ENCODE data around the gene RTN1.

RTN1 gene

DNA sequence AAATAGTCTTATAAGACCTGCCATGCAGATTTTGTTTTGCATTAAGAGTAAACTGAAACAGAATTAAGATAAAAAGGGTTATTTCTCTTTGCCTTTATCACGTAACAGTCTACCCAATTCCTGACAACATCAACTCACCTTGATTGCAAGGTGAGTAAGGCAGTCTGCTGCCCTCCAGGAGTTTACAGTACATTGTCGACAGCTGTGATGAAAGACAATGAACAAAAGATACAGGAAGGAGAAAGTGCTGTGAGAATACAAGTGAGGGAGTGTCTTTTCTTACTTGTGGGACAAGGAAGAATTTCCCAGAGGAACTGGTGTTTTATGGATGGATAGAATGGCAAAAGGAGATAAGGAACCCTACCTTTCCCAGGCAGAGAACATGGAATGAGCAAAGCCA lies 101.0 kb downstream of the RTN1 start:
- no peak overlapping the region for H3K9ac ChIP-seq (ENCODE audit: low read depth in 1 of 2, low read length in 2 of 2)
- no peaks in the 10 kb centered on the region for H3K36me3 ChIP-seq (ENCODE audit: control insufficient read depth in 2 of 2, insufficient read depth in 2 of 2, low read length in 2 of 2)
- H3K27me3 ChIP-seq (ENCODE audit: control insufficient read depth in 2 of 2, insufficient read depth in 2 of 2, low read length in 2 of 2) = no peaks in the 10 kb centered on the region
- no peak overlapping the region for H3K27ac ChIP-seq (ENCODE audit: low read depth in 2 of 2, low read length in 2 of 2)
- H3K4me3 ChIP-seq (ENCODE audit: low read length in 2 of 2) = no peak overlapping the region
- H3K4me1 ChIP-seq (ENCODE audit: control insufficient read depth in 2 of 2, insufficient read depth in 2 of 2, low read length in 2 of 2) = no peaks in the 10 kb centered on the region
- H3K9me3 ChIP-seq (ENCODE audit: control insufficient read depth in 2 of 2, low read length in 2 of 2) = no peaks in the 10 kb centered on the region

- Histone ChIP-seq H3K4me1 (ENCODE audit: control insufficient read depth in 2 of 2, insufficient read depth in 2 of 2, low read length in 2 of 2) (no peaks in the 10 kb centered on the region), H3K27ac (ENCODE audit: low read depth in 2 of 2, low read length in 2 of 2) (no peak overlapping the region)
These were observed 101.7 kb downstream of the RTN1 start for GRCh38 chr14:59768855-59769375.

GRCh38 chr14:59761851-59762250 lies 108.7 kb downstream of the RTN1 start:
- Histone ChIP-seq H3K9me3 (ENCODE audit: control insufficient read depth in 2 of 2, low read length in 2 of 2) (no peaks in the 10 kb centered on the region), H3K27me3 (ENCODE audit: control insufficient read depth in 2 of 2, insufficient read depth in 2 of 2, low read length in 2 of 2) (no peaks in the 10 kb centered on the region), H3K9ac (ENCODE audit: low read depth in 1 of 2, low read length in 2 of 2) (no peak overlapping the region), H3K27ac (ENCODE audit: low read depth in 2 of 2, low read length in 2 of 2) (no peak overlapping the region), H3K4me1 (ENCODE audit: control insufficient read depth in 2 of 2, insufficient read depth in 2 of 2, low read length in 2 of 2) (no peaks in the 10 kb centered on the region), H3K4me3 (ENCODE audit: low read length in 2 of 2) (no peak overlapping the region), H3K36me3 (ENCODE audit: control insufficient read depth in 2 of 2, insufficient read depth in 2 of 2, low read length in 2 of 2) (no peaks in the 10 kb centered on the region)

More at GRCh38 chr14:59768855-59769375, 101.7 kb downstream of the RTN1 start:
- no peaks in the 10 kb centered on the region for H3K27me3 ChIP-seq (ENCODE audit: control insufficient read depth in 2 of 2, insufficient read depth in 2 of 2, low read length in 2 of 2)
- no peak overlapping the region for H3K4me3 ChIP-seq (ENCODE audit: low read length in 2 of 2)
- H3K36me3 ChIP-seq (ENCODE audit: control insufficient read depth in 2 of 2, insufficient read depth in 2 of 2, low read length in 2 of 2) = no peaks in the 10 kb centered on the region
- H3K9me3 ChIP-seq (ENCODE audit: control insufficient read depth in 2 of 2, low read length in 2 of 2) = no peaks in the 10 kb centered on the region
- H3K9ac ChIP-seq (ENCODE audit: low read depth in 1 of 2, low read length in 2 of 2) = no peak overlapping the region

- H3K9me3 ChIP-seq (ENCODE audit: control insufficient read depth in 2 of 2, low read length in 2 of 2) = no peaks in the 10 kb centered on the region
- no peaks in the 10 kb centered on the region for H3K4me1 ChIP-seq (ENCODE audit: control insufficient read depth in 2 of 2, insufficient read depth in 2 of 2, low read length in 2 of 2)
- H3K9ac ChIP-seq (ENCODE audit: low read depth in 1 of 2, low read length in 2 of 2) = no peak overlapping the region
- no peak overlapping the region for H3K4me3 ChIP-seq (ENCODE audit: low read length in 2 of 2)
- H3K27me3 ChIP-seq (ENCODE audit: control insufficient read depth in 2 of 2, insufficient read depth in 2 of 2, low read length in 2 of 2) = no peaks in the 10 kb centered on the region
- no peak overlapping the region for H3K27ac ChIP-seq (ENCODE audit: low read depth in 2 of 2, low read length in 2 of 2)
- H3K36me3 ChIP-seq (ENCODE audit: control insufficient read depth in 2 of 2, insufficient read depth in 2 of 2, low read length in 2 of 2) = no peaks in the 10 kb centered on the region
These were observed 115.0 kb downstream of the RTN1 start for GRCh38 chr14:59755409-59756135.

GRCh38 chr14:59754256-59754655 lies 116.3 kb downstream of the RTN1 start:
- H3K27me3 ChIP-seq (ENCODE audit: control insufficient read depth in 2 of 2, insufficient read depth in 2 of 2, low read length in 2 of 2) = no peaks in the 10 kb centered on the region
- H3K4me1 ChIP-seq (ENCODE audit: control insufficient read depth in 2 of 2, insufficient read depth in 2 of 2, low read length in 2 of 2) = no peaks in the 10 kb centered on the region
- no peak overlapping the region for H3K27ac ChIP-seq (ENCODE audit: low read depth in 2 of 2, low read length in 2 of 2)
- no peak overlapping the region for H3K9ac ChIP-seq (ENCODE audit: low read depth in 1 of 2, low read length in 2 of 2)
- no peaks in the 10 kb centered on the region for H3K36me3 ChIP-seq (ENCODE audit: control insufficient read depth in 2 of 2, insufficient read depth in 2 of 2, low read length in 2 of 2)
- H3K4me3 ChIP-seq (ENCODE audit: low read length in 2 of 2) = no peak overlapping the region
- H3K9me3 ChIP-seq (ENCODE audit: control insufficient read depth in 2 of 2, low read length in 2 of 2) = no peaks in the 10 kb centered on the region

DNA sequence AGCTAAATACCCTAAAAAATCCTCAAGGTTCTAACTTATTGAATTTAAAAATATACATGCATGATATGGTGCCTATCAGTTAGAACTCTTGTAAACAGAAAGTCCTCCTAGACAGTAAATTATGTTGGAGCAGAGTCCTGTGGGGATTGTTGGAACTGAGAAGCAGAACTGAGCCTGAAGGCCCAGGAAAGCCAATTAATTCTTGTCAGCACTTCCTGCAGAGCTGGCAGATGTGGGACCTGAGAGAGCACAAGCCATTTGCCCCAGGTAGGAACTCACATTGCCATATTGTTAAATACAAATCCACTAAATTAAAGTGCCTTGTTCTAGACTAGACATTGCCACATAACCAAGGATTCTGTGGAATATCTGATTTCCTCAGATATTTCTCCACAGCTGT lies 117.1 kb downstream of the RTN1 start:
- no peak overlapping the region for H3K27ac ChIP-seq (ENCODE audit: low read depth in 2 of 2, low read length in 2 of 2)
- H3K9me3 ChIP-seq (ENCODE audit: control insufficient read depth in 2 of 2, low read length in 2 of 2) = no peaks in the 10 kb centered on the region
- no peaks in the 10 kb centered on the region for H3K36me3 ChIP-seq (ENCODE audit: control insufficient read depth in 2 of 2, insufficient read depth in 2 of 2, low read length in 2 of 2)
- H3K4me1 ChIP-seq (ENCODE audit: control insufficient read depth in 2 of 2, insufficient read depth in 2 of 2, low read length in 2 of 2) = no peaks in the 10 kb centered on the region
- no peak overlapping the region for H3K9ac ChIP-seq (ENCODE audit: low read depth in 1 of 2, low read length in 2 of 2)
- no peaks in the 10 kb centered on the region for H3K27me3 ChIP-seq (ENCODE audit: control insufficient read depth in 2 of 2, insufficient read depth in 2 of 2, low read length in 2 of 2)
- no peak overlapping the region for H3K4me3 ChIP-seq (ENCODE audit: low read length in 2 of 2)

- no peak overlapping the region for H3K27ac ChIP-seq (ENCODE audit: low read depth in 2 of 2, low read length in 2 of 2)
- H3K9me3 ChIP-seq (ENCODE audit: control insufficient read depth in 2 of 2, low read length in 2 of 2) = no peaks in the 10 kb centered on the region
- no peak overlapping the region for H3K9ac ChIP-seq (ENCODE audit: low read depth in 1 of 2, low read length in 2 of 2)
- no peaks in the 10 kb centered on the region for H3K4me1 ChIP-seq (ENCODE audit: control insufficient read depth in 2 of 2, insufficient read depth in 2 of 2, low read length in 2 of 2)
- no peaks in the 10 kb centered on the region for H3K36me3 ChIP-seq (ENCODE audit: control insufficient read depth in 2 of 2, insufficient read depth in 2 of 2, low read length in 2 of 2)
- H3K27me3 ChIP-seq (ENCODE audit: control insufficient read depth in 2 of 2, insufficient read depth in 2 of 2, low read length in 2 of 2) = no peaks in the 10 kb centered on the region
- no peak overlapping the region for H3K4me3 ChIP-seq (ENCODE audit: low read length in 2 of 2)
These were observed 119.0 kb downstream of the RTN1 start for GRCh38 chr14:59751578-59751977.

DNA sequence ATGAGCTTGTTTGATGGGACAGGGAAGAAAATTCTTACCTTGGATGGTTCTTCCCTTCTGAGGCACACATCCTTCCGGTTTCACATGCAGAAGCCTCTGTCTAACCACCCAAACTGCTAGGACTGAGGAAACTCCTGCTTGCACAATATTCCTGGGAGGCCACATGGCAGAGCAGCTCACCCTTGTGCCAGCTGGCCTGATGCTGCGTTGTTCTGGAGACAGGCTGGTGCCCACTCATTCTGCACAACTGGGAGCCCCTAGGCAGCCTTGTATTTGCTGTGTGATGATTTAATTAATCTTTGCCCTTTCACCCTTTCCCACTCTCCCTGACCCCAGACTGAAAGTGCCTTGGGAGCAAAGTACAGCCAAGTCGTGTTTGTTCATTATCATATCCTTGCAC lies 130.8 kb downstream of the RTN1 start:
- H3K27me3 ChIP-seq (ENCODE audit: control insufficient read depth in 2 of 2, insufficient read depth in 2 of 2, low read length in 2 of 2) = no peaks in the 10 kb centered on the region
- no peaks in the 10 kb centered on the region for H3K9me3 ChIP-seq (ENCODE audit: control insufficient read depth in 2 of 2, low read length in 2 of 2)
- H3K4me1 ChIP-seq (ENCODE audit: control insufficient read depth in 2 of 2, insufficient read depth in 2 of 2, low read length in 2 of 2) = no peaks in the 10 kb centered on the region
- H3K36me3 ChIP-seq (ENCODE audit: control insufficient read depth in 2 of 2, insufficient read depth in 2 of 2, low read length in 2 of 2) = no peaks in the 10 kb centered on the region
- H3K4me3 ChIP-seq (ENCODE audit: low read length in 2 of 2) = no peak overlapping the region
- no peak overlapping the region for H3K9ac ChIP-seq (ENCODE audit: low read depth in 1 of 2, low read length in 2 of 2)
- no peak overlapping the region for H3K27ac ChIP-seq (ENCODE audit: low read depth in 2 of 2, low read length in 2 of 2)

DNA sequence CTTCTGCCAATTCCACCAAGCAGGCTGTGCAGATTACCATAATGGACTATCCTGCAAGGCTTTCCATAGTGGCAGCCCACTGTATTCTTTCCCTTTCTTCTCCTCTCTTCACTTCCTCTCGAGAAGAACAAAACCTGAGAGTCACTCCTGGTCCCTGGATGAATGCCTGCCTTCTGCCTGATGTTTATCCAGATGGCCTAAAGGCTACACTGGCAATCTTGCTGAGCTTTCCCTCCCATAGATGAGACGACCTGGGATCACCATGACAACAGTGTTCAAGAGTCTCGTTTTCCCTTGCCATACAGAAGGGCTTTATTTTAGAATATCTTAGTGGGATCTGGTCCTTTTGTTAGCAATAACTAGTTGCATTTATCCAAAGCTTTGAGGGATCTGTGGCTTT lies 142.3 kb downstream of the RTN1 start:
- Histone ChIP-seq H3K9me3 (ENCODE audit: control insufficient read depth in 2 of 2, low read length in 2 of 2) (no peaks in the 10 kb centered on the region), H3K27ac (ENCODE audit: low read depth in 2 of 2, low read length in 2 of 2) (no peak overlapping the region), H3K36me3 (ENCODE audit: control insufficient read depth in 2 of 2, insufficient read depth in 2 of 2, low read length in 2 of 2) (no peaks in the 10 kb centered on the region), H3K4me3 (ENCODE audit: low read length in 2 of 2) (no peak overlapping the region), H3K4me1 (ENCODE audit: control insufficient read depth in 2 of 2, insufficient read depth in 2 of 2, low read length in 2 of 2) (no peaks in the 10 kb centered on the region), H3K27me3 (ENCODE audit: control insufficient read depth in 2 of 2, insufficient read depth in 2 of 2, low read length in 2 of 2) (no peaks in the 10 kb centered on the region), H3K9ac (ENCODE audit: low read depth in 1 of 2, low read length in 2 of 2) (no peak overlapping the region)

DNA sequence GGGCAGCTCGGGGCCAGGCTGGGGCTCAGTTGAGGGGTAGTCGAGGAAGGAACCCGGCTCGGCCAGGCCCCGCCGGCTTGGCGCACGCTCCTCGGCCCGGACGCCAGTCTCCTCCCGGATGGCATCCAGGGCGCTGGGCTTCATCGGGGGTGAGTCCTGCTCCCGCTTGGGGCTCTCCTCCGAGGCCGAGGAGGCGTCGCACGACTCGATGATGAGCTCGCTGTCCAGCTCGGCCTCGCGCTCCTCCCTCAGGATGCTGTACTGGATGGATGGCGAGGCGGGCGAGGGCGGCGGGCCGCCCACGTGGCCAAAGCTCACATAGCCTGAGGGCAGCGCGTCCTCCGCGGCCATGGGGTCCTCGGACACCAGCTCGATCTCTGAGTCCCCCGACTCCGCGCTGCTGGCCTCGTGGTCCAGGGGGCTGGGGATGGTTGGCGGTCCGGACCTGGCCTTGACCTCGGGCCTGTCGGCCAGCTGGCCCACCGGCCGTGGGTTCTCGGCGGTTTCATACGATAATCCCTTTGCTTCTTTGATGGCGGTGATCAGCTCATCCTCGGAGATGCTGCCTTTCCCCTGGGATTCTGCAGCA lies 143.4 kb downstream of the RTN1 start:
- no peak overlapping the region for H3K9ac ChIP-seq (ENCODE audit: low read depth in 1 of 2, low read length in 2 of 2)
- no peaks in the 10 kb centered on the region for H3K4me1 ChIP-seq (ENCODE audit: control insufficient read depth in 2 of 2, insufficient read depth in 2 of 2, low read length in 2 of 2)
- no peaks in the 10 kb centered on the region for H3K36me3 ChIP-seq (ENCODE audit: control insufficient read depth in 2 of 2, insufficient read depth in 2 of 2, low read length in 2 of 2)
- H3K27me3 ChIP-seq (ENCODE audit: control insufficient read depth in 2 of 2, insufficient read depth in 2 of 2, low read length in 2 of 2) = no peaks in the 10 kb centered on the region
- no peaks in the 10 kb centered on the region for H3K9me3 ChIP-seq (ENCODE audit: control insufficient read depth in 2 of 2, low read length in 2 of 2)
- no peak overlapping the region for H3K27ac ChIP-seq (ENCODE audit: low read depth in 2 of 2, low read length in 2 of 2)
- no peak overlapping the region for H3K4me3 ChIP-seq (ENCODE audit: low read length in 2 of 2)
